HepG2 (cell line): ENCODE results near the gene ZNF652. TPM values are rescaled to one million over a fixed set of nuclear protein-coding genes. Genes with fewer than 3 reads are reported as not detected.

ENCODE experiments used
- ATAC-seq: fragments of 200-7000 bp; cut with Tn5 transposase; 3 replicates; pipeline ENCODE4 v1.9.1; 2020; ENCODE audit warnings: mild to moderate bottlenecking, moderate library complexity
- BruUV-seq: library from RNA; stranded (reverse); fragments of 400-500 nt; replicated peaks from 2 replicates; lab custom pipeline; 2021; lab: Mats Ljungman, UMichigan
- CTCF ChIA-PET: fragments of 300-600 bp; formaldehyde crosslinking; extraction: SDS; loops from one replicate; lab custom pipeline; 2021; ENCODE audit warnings: low total read pairs, inconsistent platforms, low intra/inter-chr PET ratio; lab: Yijun Ruan, JAX
- POLR2A ChIA-PET: fragments of 350-600 bp; sonication (Branson Sonifier 250); formaldehyde crosslinking; loops from one replicate; lab custom pipeline; 2020; ENCODE audit warnings: antibody characterized with exemption, inconsistent platforms; lab: Yijun Ruan, JAX
- DNase-seq: peaks from one replicate; pipeline ENCODE4 v3.0.0-alpha.2; 2015; ENCODE audit warnings: low spot score
- FAIRE-seq: peaks from 3 replicates; lab custom pipeline; 2011; peaks lifted over from hg19 to GRCh38; lab: Jason Lieb, UNC
- H2AFZ ChIP-seq: one replicate; pipeline ENCODE4 v1.6.1; 2011; ENCODE audit warnings: low read length, inconsistent platforms
- H3K27ac ChIP-seq: fragments of 300-600 bp; 3 replicates; pipeline ENCODE4 v1.8.0; 2011; ENCODE audit warnings: mixed run types, mild to moderate bottlenecking, mixed read lengths, low read length, inconsistent platforms; ENCODE audit not compliant: insufficient read depth; ENCODE audit errors: extremely low read length
- H3K27me3 ChIP-seq, 2 experiments: fragments of 200-600 bp in 1 of 2; 2 replicates in 1 of 2; 3 replicates in 1 of 2; pipeline versions ENCODE4 v1.6.0 to v1.8.0; 2011; ENCODE audit warnings: low read length in 2 of 2, mild to moderate bottlenecking in 2 of 2, moderate library complexity in 2 of 2, inconsistent platforms in 1 of 2; ENCODE audit not compliant: insufficient read depth in 2 of 2, control insufficient read depth in 1 of 2
- H3K36me3 ChIP-seq, 2 experiments: fragments of 200-600 bp in 1 of 2; replicated peaks in 1 of 2; 2 replicates in 1 of 2; 3 replicates in 1 of 2; pipeline versions ENCODE4 v1.5.1 to v1.8.0; 2011; ENCODE audit warnings: low read length in 2 of 2, inconsistent platforms in 1 of 2; ENCODE audit not compliant: insufficient read depth in 2 of 2, control insufficient read depth in 1 of 2
- H3K4me1 ChIP-seq: 2 replicates; pipeline ENCODE4 v1.5.1; 2012; ENCODE audit warnings: low read length, inconsistent platforms; ENCODE audit not compliant: insufficient read depth
- H3K4me2 ChIP-seq: 2 replicates; pipeline ENCODE4 v1.6.0; 2011; ENCODE audit warnings: low read depth, low read length, inconsistent platforms
- H3K4me3 ChIP-seq, 3 experiments: fragments of 200-600 bp in 1 of 3; sonication (generic), shearing (Covaris generic) in 1 of 3; replicated peaks in 1 of 3; 2 replicates each; pipeline ENCODE4 v1.5.1; 2011 to 2016; ENCODE audit warnings: low read length in 3 of 3, inconsistent platforms in 2 of 3, low read depth in 2 of 3, mild to moderate bottlenecking in 2 of 3, control low read depth in 1 of 3, mixed read lengths in 1 of 3; ENCODE audit not compliant: insufficient read depth in 1 of 3
- H3K79me2 ChIP-seq: one replicate; pipeline ENCODE4 v1.6.1; 2011; ENCODE audit warnings: low read length, inconsistent platforms; ENCODE audit not compliant: insufficient read depth
- H3K9ac ChIP-seq: 2 replicates; pipeline ENCODE4 v1.6.0; 2011; ENCODE audit warnings: mild to moderate bottlenecking, low read depth, low read length, inconsistent platforms; ENCODE audit not compliant: insufficient read depth
- H3K9me3 ChIP-seq: 2 replicates; pipeline ENCODE4 v1.5.1; 2012; ENCODE audit warnings: mild to moderate bottlenecking, low read length
- H4K20me1 ChIP-seq: 2 replicates; pipeline ENCODE4 v1.6.0; 2011; ENCODE audit warnings: inconsistent platforms, mild to moderate bottlenecking, low read length, moderate library complexity; ENCODE audit not compliant: insufficient read depth
- CREB1 ChIP-seq, 2 experiments: fragments of 450-650 bp in 1 of 2; IDR thresholded peaks; 2 replicates each; pipeline ENCODE4 v1.6.1; 2016 to 2017; ENCODE audit warnings: control low read depth in 1 of 2, mild to moderate bottlenecking in 1 of 2, missing compliant biosample characterization in 1 of 2, missing genetic modification characterization in 1 of 2
- NR1H2 ChIP-seq: sonication (generic); formaldehyde crosslinking; IDR thresholded peaks from 2 replicates; pipeline ENCODE4 v1.8.1; 2022; ENCODE audit warnings: low read depth, missing genetic modification reagents, borderline replicate concordance
- RNF219 ChIP-seq: sonication (generic); formaldehyde crosslinking; IDR thresholded peaks from 2 replicates; pipeline ENCODE4 v1.5.0; 2020; ENCODE audit warnings: mild to moderate bottlenecking, missing genetic modification reagents
- STAT6 ChIP-seq: sonication (generic); formaldehyde crosslinking; IDR thresholded peaks from 2 replicates; pipeline ENCODE4 v1.4.0; 2020; ENCODE audit warnings: missing genetic modification reagents, mild to moderate bottlenecking, borderline replicate concordance
- TIGD3 ChIP-seq: sonication (generic); formaldehyde crosslinking; IDR thresholded peaks from 2 replicates; pipeline ENCODE4 v1.5.1; 2020; ENCODE audit warnings: mild to moderate bottlenecking, missing genetic modification reagents, borderline replicate concordance
- TOE1 ChIP-seq: sonication (generic); formaldehyde crosslinking; IDR thresholded peaks from 2 replicates; pipeline ENCODE4 v1.4.0; 2020; ENCODE audit warnings: mild to moderate bottlenecking, missing genetic modification reagents
- ZFY ChIP-seq: sonication (generic); formaldehyde crosslinking; IDR thresholded peaks from 2 replicates; pipeline ENCODE4 v1.4.0; 2020; ENCODE audit warnings: missing genetic modification reagents
- ZNF12 ChIP-seq: sonication (generic); formaldehyde crosslinking; IDR thresholded peaks from 2 replicates; pipeline ENCODE4 v1.5.0; 2020; ENCODE audit warnings: missing genetic modification reagents
- WGBS: methylation state at CpG from one replicate; pipeline ENCODE4 v1.1.6; 2017; ENCODE audit warnings: low lambda C conversion rate; 5-methylcytosine and 5-hydroxymethylcytosine counted together
- in situ Hi-C: cut with HindIII; loops from 2 replicates; pipeline ENCODE4 v1.10.0; 2017; ENCODE audit warnings: low pct_unique_long_range_greater_than_20kb; ENCODE audit not compliant: extremely low pct_ligation_motif_present
- intact Hi-C: fragments of 100-400 bp; cut with micrococcal nuclease; formaldehyde crosslinking; loops from one replicate; pipeline ENCODE4 v1.10.0; 2022; ENCODE audit not compliant: unreplicated experiment
- polyA plus RNA-seq, 8 experiments: library from polyadenylated mRNA; depleted of rRNA in 3 of 8; stranded (reverse) in 7 of 8; unstranded in 1 of 8; fragments of >200 nt; fragmentation: Illumina TruSeq in 4 of 8; extraction: Trizol in 4 of 8; gene quantifications; 2 replicates each; pipeline versions ENCODE4 v1.2.1 to v1.2.3, GENCODE V29; 2011 to 2016; ENCODE audit warnings: low read depth in 4 of 8, missing spikeins in 1 of 8, mixed read lengths in 1 of 8; ENCODE audit not compliant: insufficient read depth in 1 of 8
- total RNA-seq, 5 experiments: library from RNA; depleted of rRNA; stranded (reverse); fragments of >200 nt; fragmentation: Illumina TruSeq; extraction: Trizol; gene quantifications; 2 replicates each; pipeline ENCODE4 v1.2.3, GENCODE V29; 2016; ENCODE audit warnings: low read depth in 1 of 5

ZNF652 gene
- total and polyA plus RNA-seq, 2 of the 13 experiments (the other 11 are each of a cell fraction or from before 2014, with no cell fraction given): 16.2 to 30.2 TPM

- no peak for ATAC-seq
- POLR2A ChIA-PET: no interaction called here
- Histone ChIP-seq H3K79me2 (no peaks in the 10 kb centered on the region), H3K4me1 (peaks cover 6% of the 10 kb centered on the region; the same call in 1 of the 2 replicates), H3K4me2 (no peak overlapping the region), H3K27ac (no peak overlapping the region), H3K9ac (no peak overlapping the region), H2AFZ (no peak overlapping the region), H4K20me1 (no peaks in the 10 kb centered on the region), H3K27me3 (peaks cover 1 to 34% of the 10 kb centered on the region in 2 experiments; a peak in 4 of 5 replicates), H3K9me3 (no peaks in the 10 kb centered on the region), H3K36me3 (no peaks in the 10 kb centered on the region), H3K4me3 (no peak overlapping the region)
- WGBS: 73% methylated on average over 7 of the region's 7 CpGs
- DNase-seq: no peak
- intact Hi-C loops (no loop called here), in situ Hi-C loops (no loop called here)
- FAIRE-seq: no peak
- CTCF ChIA-PET: no interaction called here
- no peak for TF ChIP-seq NR1H2
- TF ChIP-seq CREB1 (IDR thresholded peaks at IDR 0.05): 0 out of 2 replicates have a peak, but pooled peaks have one; percentile 18
- TF ChIP-seq CREB1 (CRISPR knock-in tag; IDR thresholded peaks at IDR 0.05): no peak
- no peak for TF ChIP-seq TOE1 (CRISPR knock-in tag)
- no peak for TF ChIP-seq ZNF12
- no peak for TF ChIP-seq ZFY (CRISPR knock-in tag)
- TF ChIP-seq RNF219: no peak
- no peak for TF ChIP-seq TIGD3
- TF ChIP-seq STAT6 (CRISPR knock-in tag): no peak
- BruUV-seq: no TSS peak
Measured at GRCh38 chr17:49247944-49248343, 114.1 kb downstream of the ZNF652 start.
